Mucosa of stomach (tissue), 1 donor: ENCODE measurements around the gene POLR2E.

Experiments used
- H3K27me3 ChIP-seq: one replicate; pipeline ENCODE4 v1.7.0; 2013; ENCODE audit warnings: mild to moderate bottlenecking, low read length; ENCODE audit not compliant: control insufficient read depth, insufficient read depth
- H3K36me3 ChIP-seq: one replicate; pipeline ENCODE4 v1.7.0; 2013; ENCODE audit warnings: low read length; ENCODE audit not compliant: control insufficient read depth, insufficient read depth
- H3K4me1 ChIP-seq: one replicate; pipeline ENCODE4 v1.7.0; 2013; ENCODE audit warnings: mild to moderate bottlenecking, low read length; ENCODE audit not compliant: control insufficient read depth, insufficient read depth
- H3K4me3 ChIP-seq: one replicate; pipeline ENCODE4 v1.7.0; 2013; ENCODE audit warnings: low read length
- H3K9ac ChIP-seq: one replicate; pipeline ENCODE4 v1.7.0; 2013; ENCODE audit warnings: mild to moderate bottlenecking, low read length, moderate library complexity
- H3K9me3 ChIP-seq: one replicate; pipeline ENCODE4 v1.7.0; 2013; ENCODE audit warnings: mild to moderate bottlenecking, low read length, moderate library complexity; ENCODE audit not compliant: control insufficient read depth
- donor health status: Pancreatic carcinoma.

The POLR2E gene

GRCh38 chr19:1046117-1046626 lies 49.0 kb downstream of the POLR2E start:
- H3K27me3 ChIP-seq: peaks cover 4% of the 10 kb centered on the region
- no peaks in the 10 kb centered on the region for H3K9me3 ChIP-seq
- peaks cover 11% of the 10 kb centered on the region for H3K4me1 ChIP-seq
- no peak overlapping the region for H3K4me3 ChIP-seq
- no peak overlapping the region for H3K9ac ChIP-seq
- no peaks in the 10 kb centered on the region for H3K36me3 ChIP-seq

- Histone ChIP-seq H3K36me3 (no peaks in the 10 kb centered on the region), H3K4me1 (peaks cover 19% of the 10 kb centered on the region), H3K27me3 (peaks cover 4% of the 10 kb centered on the region)
Observed at GRCh38 chr19:1045247-1045603, 50.0 kb downstream of the POLR2E start.

GRCh38 chr19:1042689-1043511 lies 52.3 kb downstream of the POLR2E start:
- Histone ChIP-seq H3K9me3 (no peaks in the 10 kb centered on the region), H3K9ac (no peak overlapping the region), H3K4me3 (no peak overlapping the region), H3K27me3 (peaks cover 4% of the 10 kb centered on the region), H3K36me3 (no peaks in the 10 kb centered on the region), H3K4me1 (peaks cover 24% of the 10 kb centered on the region)

More at GRCh38 chr19:1045247-1045603, 50.0 kb downstream of the POLR2E start:
- H3K9me3 ChIP-seq: no peaks in the 10 kb centered on the region
- H3K4me3 ChIP-seq: no peak overlapping the region
- H3K9ac ChIP-seq: no peak overlapping the region

- H3K4me3 ChIP-seq: no peak overlapping the region
- peaks cover 26% of the 10 kb centered on the region for H3K4me1 ChIP-seq
- no peak overlapping the region for H3K9ac ChIP-seq
- H3K36me3 ChIP-seq: no peaks in the 10 kb centered on the region
- H3K27me3 ChIP-seq: peaks cover 4% of the 10 kb centered on the region
- no peaks in the 10 kb centered on the region for H3K9me3 ChIP-seq
Observed at GRCh38 chr19:1041835-1042685, 53.1 kb downstream of the POLR2E start.

GRCh38 chr19:1041272-1041834 lies 53.8 kb downstream of the POLR2E start:
- no peak overlapping the region for H3K9ac ChIP-seq
- peaks cover 26% of the 10 kb centered on the region for H3K4me1 ChIP-seq
- no peaks in the 10 kb centered on the region for H3K9me3 ChIP-seq
- no peak overlapping the region for H3K4me3 ChIP-seq
- peaks cover 4% of the 10 kb centered on the region for H3K27me3 ChIP-seq
- H3K36me3 ChIP-seq: no peaks in the 10 kb centered on the region

GRCh38 chr19:1040476-1041271 lies 54.5 kb downstream of the POLR2E start:
- Histone ChIP-seq H3K36me3 (no peaks in the 10 kb centered on the region), H3K9me3 (no peaks in the 10 kb centered on the region), H3K9ac (peak overlapping the region; percentile 60), H3K4me1 (peaks cover 26% of the 10 kb centered on the region), H3K27me3 (peaks cover 4% of the 10 kb centered on the region), H3K4me3 (peak overlapping the region; percentile 74)

- peaks cover 26% of the 10 kb centered on the region for H3K4me1 ChIP-seq
- H3K9ac ChIP-seq: peak within 1 kb of the TSS; percentile 60
Observed at GRCh38 chr19:1039646-1040475, 55.3 kb downstream of the POLR2E start, which contains the start of gene ABCA7. TSS of gene ABCA7 (plus strand) at chr19:1040107. CDS start at chr19:1041362, 1,255 bp downstream.

GRCh38 chr19:1038978-1039645 lies 56.1 kb downstream of the POLR2E start:
- Histone ChIP-seq H3K9me3 (no peaks in the 10 kb centered on the region), H3K27me3 (peaks cover 4% of the 10 kb centered on the region), H3K36me3 (no peaks in the 10 kb centered on the region), H3K4me1 (peaks cover 26% of the 10 kb centered on the region), H3K4me3 (no peak overlapping the region), H3K9ac (no peak overlapping the region)

More at GRCh38 chr19:1039646-1040475, 55.3 kb downstream of the POLR2E start, which contains the start of gene ABCA7:
- Histone ChIP-seq H3K36me3 (no peaks in the 10 kb centered on the region), H3K27me3 (peaks cover 4% of the 10 kb centered on the region), H3K9me3 (no peaks in the 10 kb centered on the region), H3K4me3 (peak within 1 kb of the TSS; percentile 74)

- Histone ChIP-seq H3K4me3 (no peak overlapping the region), H3K36me3 (no peaks in the 10 kb centered on the region), H3K4me1 (peaks cover 26% of the 10 kb centered on the region), H3K9me3 (no peaks in the 10 kb centered on the region), H3K27me3 (peaks cover 4% of the 10 kb centered on the region), H3K9ac (no peak overlapping the region)
Observed at GRCh38 chr19:1037621-1038064, 57.5 kb downstream of the POLR2E start.
